Stimulated activated naive B cell treated with anti-CD40 and anti-IgM and Interleukin-4, amounts not matched to agents 10 μg/mL and 1 μg/mL and 100 μg/mL, for 72 hours (primary cell): ENCODE data around the gene PCDHGB6.

Source experiments
- ATAC-seq, 2 donors: fragments of 150-1000 bp; cut with Tn5 transposase; replicated peaks; 2 replicates each; pipeline ENCODE4 v1.10.0; 2021; ENCODE audit warnings: moderate library complexity in 1 of 2
- DNase-seq: peaks from one replicate; pipeline ENCODE4 v3.0.0; 2021
- H3K27ac Mint-ChIP-seq: one replicate; pipeline ENCODE4 v1.8.0; 2022; ENCODE audit warnings: mild to moderate bottlenecking, mixed read lengths
- H3K27me3 Mint-ChIP-seq, 2 donors: one replicate each; pipeline ENCODE4 v1.8.0; 2022; ENCODE audit warnings: mixed read lengths in 2 of 2
- H3K36me3 Mint-ChIP-seq, 2 donors: one replicate each; pipeline ENCODE4 v1.8.0; 2022; ENCODE audit warnings: mixed read lengths in 2 of 2, mild to moderate bottlenecking in 1 of 2
- H3K4me1 Mint-ChIP-seq, 2 donors: one replicate each; pipeline ENCODE4 v1.8.0; 2022; ENCODE audit warnings: mixed read lengths in 2 of 2, mild to moderate bottlenecking in 1 of 2
- H3K4me3 Mint-ChIP-seq, 2 donors: one replicate each; pipeline ENCODE4 v1.8.0; 2022; ENCODE audit warnings: mild to moderate bottlenecking in 2 of 2, mixed read lengths in 2 of 2, moderate library complexity in 1 of 2
- H3K9me3 Mint-ChIP-seq, 2 donors: one replicate each; pipeline ENCODE4 v1.8.0; 2022; ENCODE audit warnings: mixed read lengths in 2 of 2, mild to moderate bottlenecking in 1 of 2

Gene PCDHGB6

GRCh38 chr5:141439411-141440141, 31.8 kb downstream of the PCDHGB6 start:
- Mint-ChIP-seq H3K36me3 (peaks cover 2 to 3% of the 10 kb centered on the region in 2 donors), H3K27ac (no peak overlapping the region), H3K9me3 (peaks cover 4 to 8% of the 10 kb centered on the region in 2 donors), H3K4me3 (no peak overlapping the region), H3K4me1 (no peaks in the 10 kb centered on the region), H3K27me3 (peaks cover 8 to 38% of the 10 kb centered on the region in 2 donors)
- DNase-seq: no peak
- no peak for ATAC-seq

- Mint-ChIP-seq H3K4me3 (no peak overlapping the region), H3K36me3 (peaks cover 2 to 3% of the 10 kb centered on the region in 2 donors), H3K4me1 (no peaks in the 10 kb centered on the region), H3K27me3 (peaks cover 5 to 34% of the 10 kb centered on the region in 2 donors), H3K9me3 (peaks cover 4% of the 10 kb centered on the region in 2 donors), H3K27ac (no peak overlapping the region)
- DNase-seq (no peak), ATAC-seq (no peak)
These were observed 32.5 kb downstream of the PCDHGB6 start for GRCh38 chr5:141440341-141440740.

- peaks cover 13 to 39% of the 10 kb centered on the region in 2 donors for H3K27me3 Mint-ChIP-seq
- H3K27ac Mint-ChIP-seq: no peak overlapping the region
- peaks cover 4% of the 10 kb centered on the region in 2 donors for H3K9me3 Mint-ChIP-seq
- H3K36me3 Mint-ChIP-seq: peaks cover 2 to 3% of the 10 kb centered on the region in 2 donors
- no peak for ATAC-seq
- no peak overlapping the region for H3K4me3 Mint-ChIP-seq
- DNase-seq: no peak
- H3K4me1 Mint-ChIP-seq: no peaks in the 10 kb centered on the region
These were observed 33.9 kb downstream of the PCDHGB6 start for GRCh38 chr5:141441571-141442170.
